SU-DHL-6 (cell line): ENCODE measurements around the gene ELAPOR1.

Source experiments
- CTCF ChIP-seq: fragments of 200-600 bp; sonication (generic); IDR thresholded peaks from one replicate; pipeline ENCODE4 v1.5.1; 2017; ENCODE audit warnings: antibody characterized with exemption, mild to moderate bottlenecking, low read length, moderate library complexity; ENCODE audit not compliant: insufficient read depth, poor library complexity, severe bottlenecking
- EZH2phosphoT487 ChIP-seq: fragments of 200-600 bp; sonication (generic), shearing (Covaris generic); conservative IDR thresholded peaks from 2 replicates; pipeline ENCODE4 v1.6.1; 2018; ENCODE audit warnings: mild to moderate bottlenecking, antibody characterized with exemption, low read length, moderate library complexity, mixed read lengths

- TF ChIP-seq CTCF (no peak), EZH2phosphoT487 (no peak)
Observed at GRCh38 chr1:109083501-109083900, 30.4 kb upstream of the ELAPOR1 start.
